Type B pancreatic cell (in vitro differentiated cells): Measurements from ENCODE around the gene WDR64. TPM values are rescaled to one million over a fixed set of nuclear protein-coding genes. Genes with fewer than 3 reads are reported as not detected.
A peak's percentile ranks its signal among the peaks of the same experiment; 100 is the strongest.

Experiments
- DNase-seq: peaks from one replicate; pipeline ENCODE4 v3.0.0; 2021; ENCODE audit warnings: mixed read lengths; ENCODE audit not compliant: unreplicated experiment; ENCODE audit errors: extremely low spot score
- H3K27ac Mint-ChIP-seq: 2 replicates; pipeline ENCODE4 v1.8.0; 2021; ENCODE audit warnings: mild to moderate bottlenecking, mixed read lengths
- H3K27me3 Mint-ChIP-seq: 2 replicates; pipeline ENCODE4 v1.8.0; 2021; ENCODE audit warnings: mixed read lengths
- H3K36me3 Mint-ChIP-seq: 2 replicates; pipeline ENCODE4 v1.8.0; 2021; ENCODE audit warnings: mixed read lengths
- H3K4me1 Mint-ChIP-seq: one replicate; pipeline ENCODE4 v1.8.0; 2021; ENCODE audit warnings: mixed read lengths; ENCODE audit not compliant: unreplicated experiment
- H3K4me3 Mint-ChIP-seq: 2 replicates; pipeline ENCODE4 v1.8.0; 2021; ENCODE audit warnings: mild to moderate bottlenecking, mixed read lengths
- H3K9me3 Mint-ChIP-seq: 2 replicates; pipeline ENCODE4 v1.8.0; 2021; ENCODE audit warnings: mixed read lengths
- total RNA-seq: library from RNA; stranded (reverse); gene quantifications from 2 replicates; pipeline ENCODE4 v1.2.1, GENCODE V29; 2021; ENCODE audit warnings: low replicate concordance
- TF ChIP-seq, protein P1 (sequence below): fragments of 200-600 bp; sonication (generic); conservative IDR thresholded peaks from 2 replicates; pipeline ENCODE4 v1.5.0; 2021; ENCODE audit warnings: antibody characterized with exemption, mild to moderate bottlenecking

The WDR64 gene
- total RNA-seq, 1 donor from 2014 or later = not detected

DNA sequence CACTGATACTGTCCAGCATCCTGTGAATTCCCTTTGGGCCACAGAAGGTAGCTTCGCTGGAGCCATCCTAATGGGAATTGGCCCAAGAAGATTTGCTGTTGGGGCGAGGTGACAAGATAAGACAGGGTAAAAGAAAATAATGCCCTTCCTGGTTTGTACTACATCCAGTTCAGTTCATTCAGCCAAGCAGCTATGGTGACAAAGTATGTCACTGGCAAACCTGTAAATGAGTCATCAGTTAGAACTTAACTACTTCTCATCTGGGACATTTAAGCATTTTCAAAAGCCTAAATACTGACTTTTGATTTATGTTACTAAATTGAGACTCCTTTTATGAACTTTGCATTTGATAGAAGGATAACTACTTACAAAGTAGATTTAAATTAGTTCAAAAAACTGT lies 54.2 kb downstream of the WDR64 start:
- TF ChIP-seq, protein P1, sequence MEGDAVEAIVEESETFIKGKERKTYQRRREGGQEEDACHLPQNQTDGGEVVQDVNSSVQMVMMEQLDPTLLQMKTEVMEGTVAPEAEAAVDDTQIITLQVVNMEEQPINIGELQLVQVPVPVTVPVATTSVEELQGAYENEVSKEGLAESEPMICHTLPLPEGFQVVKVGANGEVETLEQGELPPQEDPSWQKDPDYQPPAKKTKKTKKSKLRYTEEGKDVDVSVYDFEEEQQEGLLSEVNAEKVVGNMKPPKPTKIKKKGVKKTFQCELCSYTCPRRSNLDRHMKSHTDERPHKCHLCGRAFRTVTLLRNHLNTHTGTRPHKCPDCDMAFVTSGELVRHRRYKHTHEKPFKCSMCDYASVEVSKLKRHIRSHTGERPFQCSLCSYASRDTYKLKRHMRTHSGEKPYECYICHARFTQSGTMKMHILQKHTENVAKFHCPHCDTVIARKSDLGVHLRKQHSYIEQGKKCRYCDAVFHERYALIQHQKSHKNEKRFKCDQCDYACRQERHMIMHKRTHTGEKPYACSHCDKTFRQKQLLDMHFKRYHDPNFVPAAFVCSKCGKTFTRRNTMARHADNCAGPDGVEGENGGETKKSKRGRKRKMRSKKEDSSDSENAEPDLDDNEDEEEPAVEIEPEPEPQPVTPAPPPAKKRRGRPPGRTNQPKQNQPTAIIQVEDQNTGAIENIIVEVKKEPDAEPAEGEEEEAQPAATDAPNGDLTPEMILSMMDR = no peak

DNA sequence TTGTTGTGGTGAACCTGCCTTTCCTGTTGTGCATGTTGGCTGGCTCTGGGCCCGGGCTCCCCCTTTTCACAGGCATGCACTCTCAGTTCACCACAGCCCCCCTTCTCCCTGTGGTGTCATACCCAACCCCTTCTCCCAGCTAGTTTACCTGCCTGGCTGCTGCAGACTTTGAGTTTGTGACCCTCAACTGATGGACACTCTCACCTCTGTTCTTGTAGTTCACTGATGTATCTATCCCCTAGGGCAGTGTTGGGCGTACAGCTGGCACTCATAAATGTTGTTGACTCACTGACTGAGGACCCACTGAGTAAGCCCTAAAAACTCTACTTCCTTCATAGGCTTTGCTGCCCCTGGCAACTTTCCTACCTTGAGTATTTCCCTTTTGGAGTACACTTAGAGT lies 54.9 kb downstream of the WDR64 start:
- no peak for DNase-seq
- Mint-ChIP-seq H3K9me3 (peaks cover 3% of the 10 kb centered on the region), H3K36me3 (no peaks in the 10 kb centered on the region), H3K27ac (peak overlapping the region; percentile 40), H3K4me3 (no peak overlapping the region), H3K4me1 (peaks cover 4% of the 10 kb centered on the region), H3K27me3 (peaks cover 3% of the 10 kb centered on the region)
- TF ChIP-seq, protein P1 = no peak

More for the DNA sequence above, 54.2 kb downstream of the WDR64 start:
- Mint-ChIP-seq H3K27ac (no peak overlapping the region), H3K36me3 (no peaks in the 10 kb centered on the region), H3K4me3 (no peak overlapping the region), H3K27me3 (peaks cover 3% of the 10 kb centered on the region), H3K4me1 (peaks cover 4% of the 10 kb centered on the region), H3K9me3 (peaks cover 3% of the 10 kb centered on the region)
- DNase-seq = no peak

DNA sequence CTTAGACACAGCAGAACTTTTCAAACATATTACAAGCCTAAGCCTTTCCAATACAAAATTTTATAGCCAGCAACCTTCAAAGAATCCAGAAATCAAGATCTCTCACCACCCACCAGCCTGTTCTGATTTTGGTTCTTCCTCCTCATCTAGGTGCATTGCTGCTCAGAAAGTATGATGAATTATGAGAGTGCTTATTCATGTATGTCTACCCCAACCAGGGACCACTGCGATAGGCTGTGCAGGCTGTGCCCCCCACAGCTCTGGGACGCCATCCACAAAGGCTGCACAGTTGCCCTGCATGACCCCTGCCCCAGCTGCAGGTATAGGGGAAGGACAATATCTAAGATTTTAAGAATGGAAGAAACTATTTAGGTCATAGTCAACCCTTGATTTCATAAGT lies 55.4 kb downstream of the WDR64 start:
- Mint-ChIP-seq H3K9me3 (peaks cover 3% of the 10 kb centered on the region), H3K4me1 (peaks cover 4% of the 10 kb centered on the region), H3K27ac (peak overlapping the region; percentile 40), H3K36me3 (no peaks in the 10 kb centered on the region), H3K4me3 (no peak overlapping the region), H3K27me3 (peaks cover 7% of the 10 kb centered on the region)
- DNase-seq = no peak
- TF ChIP-seq, protein P1 = no peak

DNA sequence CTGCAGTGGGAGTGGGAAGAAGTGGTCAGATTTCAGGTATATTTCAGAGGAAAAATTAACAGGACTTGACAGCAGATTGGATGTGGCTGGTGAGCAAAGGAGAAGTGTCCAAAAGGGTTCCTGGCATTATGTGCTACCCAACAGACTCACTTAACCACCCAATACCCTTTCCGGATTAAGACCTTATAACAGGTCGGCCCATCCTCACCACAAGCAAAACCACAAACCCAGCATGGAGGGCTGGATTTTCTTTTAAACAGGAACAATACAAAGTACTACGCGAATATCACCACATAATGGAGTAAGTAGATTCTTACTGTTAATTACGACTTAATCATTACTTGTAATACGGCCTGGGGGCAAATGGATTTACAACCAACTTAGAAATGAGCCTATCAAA lies 59.2 kb downstream of the WDR64 start:
- peaks cover 14% of the 10 kb centered on the region for H3K27me3 Mint-ChIP-seq

DNA sequence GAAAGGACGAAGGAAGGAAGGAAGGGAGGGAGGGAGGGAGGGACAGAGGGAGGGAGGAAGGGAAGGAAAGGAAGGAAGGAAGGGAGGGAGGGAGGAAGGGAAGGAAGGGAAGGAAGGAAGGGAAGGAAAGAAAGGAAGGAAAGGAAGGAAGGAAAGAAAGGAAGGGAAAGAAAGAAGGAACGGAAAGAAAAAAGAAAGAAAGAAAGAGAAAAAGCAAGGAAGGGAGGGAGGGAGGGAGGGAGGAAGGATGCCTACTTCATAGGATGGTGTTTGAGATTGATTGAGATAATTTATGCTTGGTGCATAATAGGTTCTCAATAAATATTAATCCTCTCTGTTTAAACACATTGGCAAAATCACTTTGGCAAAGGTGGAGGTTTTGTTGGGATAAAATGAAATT lies 61.2 kb downstream of the WDR64 start:
- Mint-ChIP-seq H3K27me3 (peaks cover 19% of the 10 kb centered on the region), H3K4me3 (no peak overlapping the region), H3K27ac (no peak overlapping the region), H3K4me1 (no peaks in the 10 kb centered on the region), H3K36me3 (no peaks in the 10 kb centered on the region), H3K9me3 (no peaks in the 10 kb centered on the region)
- TF ChIP-seq, protein P1 = no peak
- DNase-seq = no peak

More for the DNA sequence above, 59.2 kb downstream of the WDR64 start:
- Mint-ChIP-seq H3K9me3 (peaks cover 3% of the 10 kb centered on the region), H3K36me3 (no peaks in the 10 kb centered on the region), H3K4me3 (no peak overlapping the region), H3K27ac (no peak overlapping the region), H3K4me1 (peaks cover 4% of the 10 kb centered on the region)
- DNase-seq = no peak
- TF ChIP-seq, protein P1 = no peak
